Breast epithelium (tissue), 4 donors: Measurements from ENCODE around the gene GPX5. TPM values are rescaled to one million over a fixed set of nuclear protein-coding genes. Genes with fewer than 3 reads are reported as not detected.

Experiments
- DNase-seq, 2 donors: peaks; one replicate each; pipeline ENCODE4 v3.0.0-alpha.2; 2019; ENCODE audit warnings: low spot score in 2 of 2
- H3K27ac ChIP-seq, 2 donors: fragments of 200-600 bp; sonication (generic) in 1 of 2; one replicate each; pipeline ENCODE4 v1.5.1; 2016 to 2019; ENCODE audit warnings: mild to moderate bottlenecking in 1 of 2
- H3K27me3 ChIP-seq, 2 donors: fragments of 200-600 bp; sonication (generic) in 1 of 2; one replicate each; pipeline versions ENCODE4 v1.5.1 to v1.6.0; 2017 to 2019; ENCODE audit warnings: control low read depth in 1 of 2, mild to moderate bottlenecking in 1 of 2
- H3K36me3 ChIP-seq: fragments of 200-600 bp; one replicate; pipeline ENCODE4 v1.5.1; 2019
- H3K4me1 ChIP-seq, 2 donors: fragments of 200-600 bp; sonication (generic); one replicate each; pipeline ENCODE4 v1.5.1; 2016 to 2019; ENCODE audit warnings: control low read depth in 1 of 2
- H3K4me3 ChIP-seq, 3 donors: fragments of 200-600 bp; sonication (generic); 1 replicate in 2 of 3; 2 replicates in 1 of 3; pipeline ENCODE4 v1.5.1; 2016 to 2019; ENCODE audit warnings: mild to moderate bottlenecking in 3 of 3, moderate library complexity in 2 of 3
- H3K9me3 ChIP-seq, 2 donors: fragments of 200-600 bp; sonication (generic) in 1 of 2; one replicate each; pipeline ENCODE4 v1.5.1; 2016 to 2019; ENCODE audit warnings: control low read depth in 1 of 2
- POLR2A ChIP-seq: fragments of 450-650 bp; IDR thresholded peaks from one replicate; pipeline ENCODE4 v1.6.1; 2016; ENCODE audit warnings: antibody characterized with exemption, mild to moderate bottlenecking, moderate library complexity
- POLR2AphosphoS5 ChIP-seq, 3 donors: sonication (generic); formaldehyde crosslinking; IDR thresholded peaks; one replicate each; pipeline ENCODE4 v1.6.1; 2017; ENCODE audit warnings: antibody characterized with exemption in 3 of 3
- intact Hi-C: fragments of 100-400 bp; cut with DNase I; formaldehyde crosslinking; loops from one replicate; pipeline ENCODE4 v1.15.1; 2023; ENCODE audit warnings: low total_unique reads
- total RNA-seq, 3 donors: library from RNA; depleted of rRNA; stranded (reverse); fragments of >200 nt; gene quantifications; one replicate each; pipeline ENCODE4 v1.1.0, GENCODE V29; 2016
- TF ChIP-seq, protein P1 (sequence below), 3 donors: fragments of 450-650 bp; IDR thresholded peaks; one replicate each; pipeline ENCODE4 v1.5.1; 2016 to 2017; ENCODE audit warnings: antibody characterized with exemption in 3 of 3, mild to moderate bottlenecking in 3 of 3, moderate library complexity in 3 of 3

The GPX5 gene
- total RNA-seq, 3 donors from 2014 or later: not detected

DNA sequence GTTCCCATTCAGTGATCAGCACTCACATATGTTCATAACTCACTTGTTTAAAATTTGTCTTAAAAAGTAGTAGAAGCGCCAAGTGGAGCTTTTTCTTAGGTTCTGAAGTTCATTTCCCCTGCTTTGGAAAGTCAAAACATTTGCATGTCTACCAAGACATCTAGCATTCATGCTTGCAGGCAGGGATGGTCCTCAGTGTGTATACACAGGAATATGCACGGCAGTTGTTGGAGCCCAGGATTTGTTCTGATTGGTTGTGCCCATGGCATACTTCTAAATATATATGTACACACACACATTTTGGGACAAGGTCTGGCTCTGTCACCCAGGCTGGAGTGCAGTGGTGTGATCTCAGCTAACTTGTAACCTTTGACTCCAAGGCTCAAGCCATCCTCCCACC lies 7.7 kb upstream of the GPX5 start:
- no peak overlapping the region for H3K4me3 ChIP-seq
- intact Hi-C loops: no loop called here
- DNase-seq: no peak
- no peak overlapping the region for H3K27ac ChIP-seq
- TF ChIP-seq, protein P1, sequence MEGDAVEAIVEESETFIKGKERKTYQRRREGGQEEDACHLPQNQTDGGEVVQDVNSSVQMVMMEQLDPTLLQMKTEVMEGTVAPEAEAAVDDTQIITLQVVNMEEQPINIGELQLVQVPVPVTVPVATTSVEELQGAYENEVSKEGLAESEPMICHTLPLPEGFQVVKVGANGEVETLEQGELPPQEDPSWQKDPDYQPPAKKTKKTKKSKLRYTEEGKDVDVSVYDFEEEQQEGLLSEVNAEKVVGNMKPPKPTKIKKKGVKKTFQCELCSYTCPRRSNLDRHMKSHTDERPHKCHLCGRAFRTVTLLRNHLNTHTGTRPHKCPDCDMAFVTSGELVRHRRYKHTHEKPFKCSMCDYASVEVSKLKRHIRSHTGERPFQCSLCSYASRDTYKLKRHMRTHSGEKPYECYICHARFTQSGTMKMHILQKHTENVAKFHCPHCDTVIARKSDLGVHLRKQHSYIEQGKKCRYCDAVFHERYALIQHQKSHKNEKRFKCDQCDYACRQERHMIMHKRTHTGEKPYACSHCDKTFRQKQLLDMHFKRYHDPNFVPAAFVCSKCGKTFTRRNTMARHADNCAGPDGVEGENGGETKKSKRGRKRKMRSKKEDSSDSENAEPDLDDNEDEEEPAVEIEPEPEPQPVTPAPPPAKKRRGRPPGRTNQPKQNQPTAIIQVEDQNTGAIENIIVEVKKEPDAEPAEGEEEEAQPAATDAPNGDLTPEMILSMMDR (IDR thresholded peaks at IDR 0.05): no peak
- TF ChIP-seq POLR2AphosphoS5 (IDR thresholded peaks at IDR 0.05): no peak
- no peak for TF ChIP-seq POLR2A
- peaks cover 0 to 20% of the 10 kb centered on the region in 2 donors for H3K27me3 ChIP-seq
- H3K9me3 ChIP-seq: no peaks in the 10 kb centered on the region
- no peaks in the 10 kb centered on the region for H3K36me3 ChIP-seq
- H3K4me1 ChIP-seq: no peaks in the 10 kb centered on the region

DNA sequence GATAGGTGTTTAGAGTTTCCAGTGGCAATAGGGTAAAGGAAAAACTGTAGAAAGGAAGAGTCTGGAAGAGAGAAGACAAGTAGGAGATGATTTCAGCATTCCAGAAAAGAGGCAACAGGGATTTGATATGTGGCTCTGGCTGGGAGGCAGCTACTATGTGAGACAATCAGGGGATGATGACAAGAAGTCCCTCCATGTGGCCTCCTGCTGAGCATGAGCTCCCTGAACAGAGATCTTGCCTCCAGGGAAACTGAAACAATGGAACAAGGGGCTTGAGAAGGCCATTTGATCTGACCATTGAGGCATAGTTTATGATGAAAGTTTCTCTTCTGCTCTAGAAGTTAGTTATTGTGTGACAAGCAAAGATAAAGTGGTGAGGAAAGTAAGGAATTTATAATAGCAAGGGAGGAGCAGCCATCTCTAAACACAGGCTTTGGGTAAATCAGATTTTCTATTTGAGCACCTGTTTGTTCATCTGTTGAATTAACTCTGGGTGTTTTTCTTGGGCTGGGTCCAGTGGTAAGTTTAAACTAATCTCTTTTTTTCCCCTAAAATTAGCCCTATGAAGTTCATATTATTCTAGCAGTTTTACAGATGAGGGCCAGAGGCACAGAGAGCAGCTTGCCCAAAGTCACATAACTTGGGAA lies 3.0 kb upstream of the GPX5 start:
- Histone ChIP-seq H3K4me1 (no peaks in the 10 kb centered on the region), H3K36me3 (no peaks in the 10 kb centered on the region), H3K4me3 (no peak overlapping the region), H3K27ac (no peak overlapping the region), H3K9me3 (no peaks in the 10 kb centered on the region), H3K27me3 (peaks cover 0 to 31% of the 10 kb centered on the region in 2 donors)
- TF ChIP-seq POLR2AphosphoS5 (IDR thresholded peaks at IDR 0.05): no peak
- no peak for TF ChIP-seq POLR2A
- TF ChIP-seq, protein P1 (IDR thresholded peaks at IDR 0.05): no peak
- intact Hi-C loops: no loop called here
- no peak for DNase-seq

DNA sequence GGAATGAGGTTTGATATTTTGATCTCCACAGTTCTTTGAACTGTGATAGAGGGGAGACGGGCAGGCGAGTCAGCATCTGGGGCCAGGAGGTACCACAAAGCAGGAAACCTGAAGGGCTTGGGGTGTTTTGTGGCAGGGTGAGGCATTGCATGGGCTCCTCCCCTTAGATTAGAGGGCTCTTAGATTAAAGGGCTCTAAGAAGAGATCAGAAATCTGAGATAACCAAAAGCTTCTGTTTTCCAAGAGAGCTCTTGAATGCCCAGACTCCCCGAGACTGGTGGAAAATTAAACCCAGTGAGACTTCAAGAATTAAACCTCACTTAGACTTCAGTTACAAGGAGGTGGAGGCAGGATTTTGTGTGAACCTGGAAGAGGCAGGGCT lies 2.4 kb upstream of the GPX5 start:
- no peak overlapping the region for H3K27ac ChIP-seq
- H3K4me3 ChIP-seq: no peak overlapping the region
- H3K27me3 ChIP-seq: peaks cover 0 to 31% of the 10 kb centered on the region in 2 donors
- DNase-seq: no peak
- H3K36me3 ChIP-seq: no peaks in the 10 kb centered on the region
- no peaks in the 10 kb centered on the region for H3K9me3 ChIP-seq
- intact Hi-C loops: no loop called here
- no peaks in the 10 kb centered on the region for H3K4me1 ChIP-seq
- TF ChIP-seq, protein P1 (IDR thresholded peaks at IDR 0.05): no peak
- no peak for TF ChIP-seq POLR2A
- no peak for TF ChIP-seq POLR2AphosphoS5 (IDR thresholded peaks at IDR 0.05)

DNA sequence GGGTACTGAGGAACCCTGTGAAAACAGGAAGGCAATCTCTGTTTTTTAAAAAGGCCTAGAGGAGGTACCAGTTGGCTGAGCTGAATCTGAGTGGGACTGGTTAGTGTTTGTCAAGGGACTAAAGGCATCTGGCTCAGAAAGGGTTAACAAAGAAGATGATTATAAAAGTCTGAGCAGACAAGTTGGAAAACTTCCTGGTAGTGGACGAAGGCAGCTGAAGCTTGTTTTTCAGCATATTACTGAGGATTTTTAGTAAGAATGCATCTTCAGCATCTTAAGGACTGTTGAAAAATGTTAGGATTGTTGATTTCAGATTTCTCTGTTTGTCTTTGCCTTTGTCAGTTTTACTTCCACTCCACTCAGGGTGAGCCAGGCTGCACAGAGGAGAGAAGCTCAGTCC lies 5.1 kb downstream of the GPX5 start:
- TF ChIP-seq POLR2A (no peak), POLR2AphosphoS5 (IDR thresholded peaks at IDR 0.05) (no peak)
- TF ChIP-seq, protein P1 (IDR thresholded peaks at IDR 0.05): no peak

DNA sequence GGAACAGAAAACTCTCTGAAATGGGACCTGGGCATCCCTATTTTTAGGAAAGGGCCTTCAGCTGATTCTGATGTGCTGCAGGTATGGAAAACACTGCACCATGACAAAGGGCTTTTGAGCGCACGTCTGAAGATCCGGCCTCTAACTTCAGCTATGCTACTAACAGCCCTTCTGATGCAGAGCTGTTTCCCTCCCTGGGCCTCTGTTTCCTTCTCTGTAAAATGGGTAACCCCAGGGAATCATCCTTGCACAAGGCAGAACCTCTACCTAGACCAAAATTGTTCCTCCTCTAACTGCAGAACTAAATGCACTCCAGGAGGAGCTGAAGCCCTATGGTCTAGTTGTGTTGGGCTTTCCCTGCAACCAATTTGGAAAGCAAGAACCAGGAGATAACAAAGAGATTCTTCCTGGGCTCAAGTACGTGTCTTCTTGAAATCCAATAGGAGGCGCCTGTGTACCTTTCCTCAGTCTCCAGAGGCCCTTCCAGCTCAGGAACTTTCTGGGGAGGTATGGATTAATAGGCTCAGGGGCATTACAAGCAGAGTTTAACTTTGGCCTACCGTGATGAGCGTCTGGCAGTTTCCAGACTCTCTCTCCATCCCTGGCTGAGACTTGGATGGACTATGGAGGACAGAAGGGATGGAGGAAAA lies 5.9 kb downstream of the GPX5 start:
- intact Hi-C loops: no loop called here
- no peaks in the 10 kb centered on the region for H3K9me3 ChIP-seq
- no peak for DNase-seq
- H3K27ac ChIP-seq: no peak overlapping the region
- peaks cover 0 to 39% of the 10 kb centered on the region in 2 donors for H3K27me3 ChIP-seq
- H3K4me1 ChIP-seq: no peaks in the 10 kb centered on the region
- TF ChIP-seq POLR2AphosphoS5 (IDR thresholded peaks at IDR 0.05) (no peak), POLR2A (no peak)
- TF ChIP-seq, protein P1 (IDR thresholded peaks at IDR 0.05): no peak
- no peak overlapping the region for H3K4me3 ChIP-seq
- no peaks in the 10 kb centered on the region for H3K36me3 ChIP-seq

More for the DNA sequence above, 5.1 kb downstream of the GPX5 start:
- Histone ChIP-seq H3K27ac (no peak overlapping the region), H3K4me3 (no peak overlapping the region), H3K27me3 (peaks cover 0 to 39% of the 10 kb centered on the region in 2 donors), H3K36me3 (no peaks in the 10 kb centered on the region), H3K9me3 (no peaks in the 10 kb centered on the region), H3K4me1 (no peaks in the 10 kb centered on the region)
- no peak for DNase-seq
- intact Hi-C loops: no loop called here
